CD4-positive, alpha-beta T cell treated with Interleukin-21 for 1 hour (primary cell): ENCODE measurements around the gene LRRC75B.
"Not testable (repeated sequence)": the region's sequence is repeated elsewhere in the genome, so short reads cannot be mapped to it uniquely, and the experiment has no call there.

ENCODE experiments used
- DNase-seq: peaks from one replicate; pipeline ENCODE4 v3.0.0-alpha.2; 2020

The LRRC75B gene

GRCh38 chr22:24552503-24553286 is 40.2 kb downstream of the LRRC75B start:
- not testable (repeated sequence) for DNase-seq

GRCh38 chr22:24550902-24551435 is 41.9 kb downstream of the LRRC75B start:
- no peak for DNase-seq

- no peak for DNase-seq
Measured at GRCh38 chr22:24550028-24550901, 42.6 kb downstream of the LRRC75B start.

- DNase-seq, result no peak
Measured at GRCh38 chr22:24548812-24549211, 44.1 kb downstream of the LRRC75B start.

GRCh38 chr22:24543679-24544243 is 49.1 kb downstream of the LRRC75B start:
- DNase-seq, result no peak

- no peak for DNase-seq
Measured at GRCh38 chr22:24543185-24543601, 49.7 kb downstream of the LRRC75B start.

- no peak for DNase-seq
Measured at GRCh38 chr22:24542641-24543040, 50.2 kb downstream of the LRRC75B start.

GRCh38 chr22:24541681-24542515 is 51.0 kb downstream of the LRRC75B start:
- DNase-seq, result no peak

- no peak for DNase-seq
Measured at GRCh38 chr22:24540470-24540869, 52.4 kb downstream of the LRRC75B start.

- no peak for DNase-seq
Measured at GRCh38 chr22:24536089-24536488, 56.8 kb downstream of the LRRC75B start.
